Skeletal muscle cell (primary cell): ENCODE measurements around the gene MEGF6.

Experiments used
- DNase-seq: peaks from one replicate; pipeline ENCODE4 v3.0.0-alpha.2; 2010; ENCODE audit warnings: low read depth
- H3K4me3 ChIP-seq: 2 replicates; pipeline ENCODE4 v1.5.1; 2011; ENCODE audit warnings: low read depth, mild to moderate bottlenecking, control low read depth, low read length, moderate library complexity

Gene MEGF6

GRCh38 chr1:3564921-3565831 is 46.1 kb downstream of the MEGF6 start:
- no peak overlapping the region for H3K4me3 ChIP-seq
- DNase-seq = no peak

DNA sequence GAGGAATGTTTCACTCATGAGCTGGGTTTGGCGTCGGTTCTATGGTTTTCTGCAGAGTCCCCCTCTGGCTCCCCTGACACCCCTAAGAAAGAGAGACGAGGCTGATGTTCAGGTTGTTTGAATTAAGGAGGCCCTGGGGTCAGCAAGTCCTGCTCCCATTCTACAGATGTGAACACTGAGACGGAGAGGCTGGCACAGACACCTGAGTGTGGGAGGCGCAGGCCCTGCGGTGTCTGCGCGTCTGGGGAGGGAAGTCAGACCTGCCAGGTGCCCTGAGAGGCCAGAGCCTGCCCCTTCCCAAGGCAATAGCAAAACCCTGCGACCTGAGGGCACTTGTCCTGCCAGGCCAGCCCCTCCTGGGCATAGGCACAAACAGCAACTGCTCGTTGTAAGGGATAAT is 47.7 kb downstream of the MEGF6 start:
- DNase-seq = no peak
- H3K4me3 ChIP-seq = no peak overlapping the region

DNA sequence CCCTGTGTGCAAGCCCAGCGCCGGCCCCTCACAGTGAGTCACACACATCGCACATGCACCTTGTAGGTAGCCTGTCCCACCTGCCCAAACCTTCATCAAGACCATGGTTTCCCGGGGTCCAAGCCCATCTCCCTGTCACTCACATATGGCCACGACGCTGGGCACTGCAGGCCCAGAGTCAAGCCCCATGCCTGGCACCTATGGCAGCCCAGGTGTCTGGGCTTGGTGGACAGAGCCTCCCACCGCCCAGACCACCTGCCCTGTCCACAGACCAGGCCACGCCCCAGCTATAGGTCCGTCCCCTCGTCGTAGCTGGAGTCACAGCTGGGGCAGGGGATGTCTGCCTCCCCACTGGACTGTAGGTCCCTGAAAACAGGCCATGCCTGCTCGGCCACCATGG is 48.2 kb downstream of the MEGF6 start:
- no peak overlapping the region for H3K4me3 ChIP-seq
- no peak for DNase-seq

DNA sequence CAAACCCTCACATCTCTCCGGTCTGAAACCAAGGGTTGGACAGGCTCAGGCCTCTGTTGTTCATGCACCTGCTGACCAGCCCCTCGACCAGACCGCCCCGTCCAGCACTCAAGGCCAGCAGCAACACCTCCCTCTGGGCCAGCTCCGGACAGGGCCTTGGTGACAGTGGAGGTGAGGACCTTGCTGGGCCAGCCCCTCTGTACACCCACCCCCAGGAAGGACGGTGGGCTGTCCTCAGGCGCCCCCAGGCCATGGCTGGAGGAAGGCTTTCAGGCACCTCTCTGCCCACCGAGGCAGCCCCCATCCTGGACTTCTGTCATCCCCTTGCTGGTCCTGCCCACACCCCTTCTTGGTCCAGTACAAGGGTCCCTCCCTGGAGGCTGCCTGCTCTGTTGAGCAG is 48.6 kb downstream of the MEGF6 start:
- no peak for DNase-seq

DNA sequence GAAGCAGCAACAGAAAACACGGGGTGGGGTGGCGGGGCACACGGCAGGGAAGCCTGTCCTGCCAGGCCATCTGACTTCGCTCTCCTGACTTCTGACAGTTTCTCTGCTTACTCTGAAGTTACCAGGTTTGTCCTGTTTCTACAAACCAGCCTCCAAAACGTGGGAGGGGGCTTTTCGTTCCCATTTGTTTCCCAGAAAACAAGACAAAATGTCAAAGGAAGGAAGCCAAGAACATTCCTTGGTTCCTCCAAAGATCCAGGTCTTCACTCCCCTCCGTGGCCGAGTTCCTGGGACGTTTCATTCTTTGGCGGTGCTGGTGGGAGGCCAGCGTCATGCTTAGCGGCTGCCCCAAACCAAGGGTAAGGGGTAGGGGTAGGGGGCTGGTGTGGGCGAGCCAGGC is 49.6 kb downstream of the MEGF6 start:
- no peak overlapping the region for H3K4me3 ChIP-seq
- DNase-seq = no peak

More for the DNA sequence above, 48.6 kb downstream of the MEGF6 start:
- H3K4me3 ChIP-seq = no peak overlapping the region

DNA sequence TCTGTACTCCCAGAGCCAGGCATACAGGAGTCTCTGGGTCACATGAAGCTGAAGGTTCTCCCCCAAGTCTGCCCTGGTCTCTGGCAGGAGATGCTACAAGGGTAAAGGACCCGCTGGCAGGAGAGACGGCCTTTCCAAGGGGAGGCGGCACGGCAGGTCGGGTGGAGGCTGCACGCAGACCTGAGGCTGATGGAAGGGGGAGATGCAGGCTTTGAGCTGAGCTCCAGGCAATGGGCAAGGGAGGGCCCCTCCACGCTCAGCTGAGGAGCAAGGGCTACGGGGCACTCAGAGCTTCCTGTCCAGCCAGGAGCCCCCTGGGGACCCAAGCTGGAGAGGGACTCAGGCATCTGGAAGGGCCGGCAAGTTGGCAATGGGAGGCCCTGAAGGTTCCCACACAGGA is 50.3 kb downstream of the MEGF6 start:
- no peak overlapping the region for H3K4me3 ChIP-seq
- no peak for DNase-seq

DNA sequence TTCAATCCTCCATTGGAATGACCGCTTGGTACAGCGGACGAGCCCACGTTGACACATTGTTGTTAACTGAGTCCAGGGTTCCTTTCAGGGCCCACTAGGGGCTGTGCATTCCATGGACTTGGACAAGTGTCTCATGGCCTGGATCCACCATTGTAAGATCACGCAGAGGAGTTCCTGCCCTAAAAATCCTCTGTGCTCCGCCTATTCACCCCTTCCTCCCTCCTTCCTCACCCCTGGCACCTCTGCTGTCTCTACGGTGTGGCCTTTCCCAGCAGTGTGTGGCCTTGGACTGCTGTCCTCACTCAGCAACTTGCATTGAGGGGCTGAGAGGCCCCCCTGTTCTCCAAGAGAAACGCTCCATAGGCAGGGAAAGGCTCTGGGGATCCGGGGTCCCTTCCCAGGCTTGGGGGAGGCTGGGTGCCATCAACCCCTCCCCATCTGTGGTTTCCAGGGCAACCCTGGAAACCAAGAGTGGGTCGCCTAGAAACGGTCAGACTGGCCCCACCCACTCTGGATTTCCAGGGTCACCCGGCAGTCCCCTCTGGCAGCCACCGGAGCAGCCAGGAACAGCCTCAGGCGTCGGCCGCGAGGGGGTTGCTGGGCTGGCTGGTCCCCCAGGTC is 50.9 kb downstream of the MEGF6 start:
- H3K4me3 ChIP-seq = no peak overlapping the region
- no peak for DNase-seq

GRCh38 chr1:3558036-3558726 is 53.1 kb downstream of the MEGF6 start:
- no peak overlapping the region for H3K4me3 ChIP-seq

GRCh38 chr1:3557366-3557765 is 53.9 kb downstream of the MEGF6 start:
- no peak overlapping the region for H3K4me3 ChIP-seq
- no peak for DNase-seq

More at GRCh38 chr1:3558036-3558726, 53.1 kb downstream of the MEGF6 start:
- DNase-seq = no peak

- no peak for DNase-seq
- H3K4me3 ChIP-seq = no peak overlapping the region
Observed at GRCh38 chr1:3556336-3556735, 55.0 kb downstream of the MEGF6 start.

DNA sequence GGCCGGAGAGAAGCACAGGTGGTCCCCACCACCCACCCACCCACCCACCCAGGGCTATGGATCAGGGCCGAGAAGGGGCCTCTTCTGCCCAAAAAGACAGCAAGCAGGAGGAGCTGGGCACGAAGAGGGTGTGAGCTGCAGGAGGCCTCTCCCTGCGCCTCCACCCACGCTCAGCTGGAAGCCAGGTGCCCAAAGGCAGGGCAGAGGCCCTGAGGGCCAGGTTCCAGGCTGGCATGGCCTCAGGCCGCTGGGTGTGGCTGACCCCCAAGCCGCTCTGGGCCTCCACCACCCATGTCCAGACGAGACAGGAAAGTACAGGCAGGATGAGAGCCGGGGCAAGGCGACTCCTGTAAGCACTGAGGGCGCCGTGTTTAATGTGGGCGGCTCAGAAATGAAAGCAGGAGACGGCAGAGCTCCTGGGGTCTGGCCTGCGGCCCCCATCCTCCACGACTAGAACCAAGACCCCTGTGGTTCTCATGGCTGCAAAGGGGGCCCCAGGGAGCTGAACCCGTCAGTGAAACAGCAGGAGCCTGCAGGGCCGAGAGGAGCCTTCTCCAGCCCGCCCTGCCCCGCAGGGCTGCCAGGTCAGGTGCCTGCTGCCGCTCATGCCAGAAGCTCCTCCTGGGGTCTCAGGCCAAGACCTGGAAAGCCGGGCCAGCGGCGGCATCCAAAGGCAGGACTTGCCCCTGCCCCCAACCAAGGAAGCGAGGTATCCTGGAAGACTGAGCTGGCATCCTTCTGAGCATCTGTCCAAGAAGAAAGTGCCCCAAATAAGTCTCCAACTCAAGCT is 56.0 kb downstream of the MEGF6 start:
- H3K4me3 ChIP-seq = no peak overlapping the region
- DNase-seq = no peak

- no peak for DNase-seq
- H3K4me3 ChIP-seq = no peak overlapping the region
Observed at GRCh38 chr1:3553940-3554223, 57.4 kb downstream of the MEGF6 start.

DNA sequence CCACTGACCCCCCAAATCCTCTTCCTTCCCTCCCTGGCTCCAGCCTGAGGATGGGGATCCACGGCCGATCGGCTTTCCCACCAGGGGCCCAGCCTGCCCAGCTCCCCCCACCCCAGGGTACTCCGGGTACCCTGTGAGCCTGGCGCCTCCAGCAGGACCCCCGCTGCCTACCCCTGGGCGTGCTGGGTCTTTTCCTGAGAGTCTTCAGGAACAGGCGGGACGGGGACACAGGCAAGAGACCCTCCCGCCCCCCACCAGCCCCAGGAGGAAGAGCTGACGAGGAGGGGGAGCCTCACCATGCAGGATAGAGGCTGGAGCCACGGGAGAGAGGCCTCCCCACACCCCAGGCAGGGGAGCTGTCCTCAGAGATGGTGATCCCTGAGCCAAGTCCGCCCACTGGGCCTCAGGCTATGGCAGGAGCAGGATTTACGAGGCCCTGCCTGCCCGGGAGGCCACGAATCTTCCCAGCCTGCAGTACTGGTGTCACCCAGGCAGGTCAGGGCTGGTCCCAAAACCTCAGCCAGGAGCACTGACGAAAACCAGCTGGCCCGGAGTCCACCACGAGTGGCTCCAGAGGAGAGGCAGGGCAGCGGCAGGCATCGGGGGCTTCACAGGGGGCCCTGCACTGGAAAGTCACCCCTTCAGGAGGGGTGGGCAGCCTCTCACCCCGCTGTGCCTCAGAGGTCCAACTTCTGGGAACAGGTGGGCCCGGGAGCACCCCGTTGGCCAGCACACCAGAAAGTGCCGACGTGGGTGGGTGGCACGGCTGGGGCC is 58.0 kb downstream of the MEGF6 start:
- no peak overlapping the region for H3K4me3 ChIP-seq
- no peak for DNase-seq

DNA sequence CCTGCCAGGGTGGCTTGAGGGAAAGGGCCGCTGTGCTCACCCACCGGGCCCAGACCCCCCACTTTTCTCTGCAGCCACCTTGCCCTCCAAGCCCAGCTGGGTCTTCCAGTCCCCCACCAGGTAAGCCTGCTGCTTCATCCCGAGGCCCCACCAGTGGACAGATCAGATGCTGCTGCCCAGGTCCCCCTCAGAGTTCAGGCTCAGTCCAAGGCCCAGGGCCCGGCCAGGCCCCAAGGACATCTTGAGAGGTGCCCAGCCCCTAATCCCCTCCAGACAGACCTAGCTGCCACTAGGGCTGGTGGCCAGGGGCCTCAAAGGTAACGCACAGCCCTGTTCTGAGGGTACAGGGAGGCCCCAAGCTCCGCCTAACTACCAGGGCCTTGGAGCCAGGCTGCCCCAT is 58.6 kb downstream of the MEGF6 start:
- DNase-seq = no peak
- no peak overlapping the region for H3K4me3 ChIP-seq

DNA sequence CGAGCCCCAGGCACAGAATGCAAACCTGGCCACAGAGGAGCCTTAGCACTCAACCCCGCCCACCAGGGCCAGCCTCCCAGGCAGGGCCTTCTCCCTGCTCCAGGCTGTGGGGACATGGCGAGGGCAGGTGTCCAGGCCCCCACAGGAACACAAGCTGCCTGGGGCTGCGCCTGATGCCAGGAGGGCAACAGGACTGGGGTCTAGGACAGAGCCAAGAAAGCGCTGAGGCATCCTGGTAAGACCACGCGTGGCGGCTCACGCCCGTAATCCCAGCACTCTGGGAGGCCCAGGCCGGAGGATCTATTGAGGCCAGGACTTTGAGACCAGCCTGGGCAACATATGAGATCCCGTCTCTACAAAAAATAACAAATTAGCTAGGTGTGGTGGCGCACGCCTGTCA is 59.1 kb downstream of the MEGF6 start:
- H3K4me3 ChIP-seq = no peak overlapping the region
- no peak for DNase-seq

DNA sequence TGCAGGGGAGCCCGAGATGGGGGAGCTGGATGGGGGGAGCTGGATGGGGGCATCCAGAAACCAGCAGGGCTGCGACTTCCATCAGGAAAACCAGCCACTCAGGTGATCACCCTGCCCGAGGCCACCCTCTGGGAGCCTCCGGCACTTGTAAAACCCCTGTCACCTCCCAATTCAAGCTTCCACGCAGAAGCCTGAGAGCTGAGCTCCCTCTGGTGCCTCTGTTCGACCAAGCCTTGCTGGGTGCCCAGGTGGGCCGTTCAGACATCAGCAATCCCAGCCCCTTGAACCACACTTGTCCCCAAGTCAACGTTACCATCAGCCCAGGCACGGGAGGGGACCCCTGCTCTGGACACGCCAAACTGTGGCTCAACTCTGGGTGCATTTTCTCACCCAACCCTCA is 59.6 kb downstream of the MEGF6 start:
- H3K4me3 ChIP-seq = no peak overlapping the region
- DNase-seq = no peak

GRCh38 chr1:3551290-3551678 is 60.0 kb downstream of the MEGF6 start:
- DNase-seq = no peak

GRCh38 chr1:3550511-3551289 is 60.6 kb downstream of the MEGF6 start:
- DNase-seq = no peak
- no peak overlapping the region for H3K4me3 ChIP-seq

More at GRCh38 chr1:3551290-3551678, 60.0 kb downstream of the MEGF6 start:
- H3K4me3 ChIP-seq = no peak overlapping the region
